ENCODE results near the gene NPAS3.

The NPAS3 gene

GRCh38 chr14:33652566-33653307, 714.1 kb downstream of the NPAS3 start:
- DNase-seq, result no peak

- DNase-seq, result no peak
These were observed 714.6 kb downstream of the NPAS3 start for GRCh38 chr14:33653308-33653695.

GRCh38 chr14:33655421-33655820, 716.7 kb downstream of the NPAS3 start:
- DNase-seq, result no peak

- no peak for DNase-seq
These were observed 718.8 kb downstream of the NPAS3 start for GRCh38 chr14:33657476-33657875.

GRCh38 chr14:33660248-33660647, 721.6 kb downstream of the NPAS3 start:
- DNase-seq, result no peak

GRCh38 chr14:33661101-33661500, 722.4 kb downstream of the NPAS3 start:
- no peak for DNase-seq

- no peak for DNase-seq
These were observed 729.4 kb downstream of the NPAS3 start for GRCh38 chr14:33668066-33668465.

- no peak for DNase-seq
These were observed 730.4 kb downstream of the NPAS3 start for GRCh38 chr14:33669111-33669510.

GRCh38 chr14:33670235-33670634, 731.6 kb downstream of the NPAS3 start:
- DNase-seq, result no peak

GRCh38 chr14:33671556-33671955, 732.9 kb downstream of the NPAS3 start:
- no peak for DNase-seq

GRCh38 chr14:33674927-33675326, 736.2 kb downstream of the NPAS3 start:
- no peak for DNase-seq

GRCh38 chr14:33675415-33676130, 736.9 kb downstream of the NPAS3 start:
- DNase-seq, result no peak

- peak; percentile 36 to 79 for DNase-seq
These were observed 737.5 kb downstream of the NPAS3 start for GRCh38 chr14:33676135-33676566.

- no peak for DNase-seq
These were observed 738.2 kb downstream of the NPAS3 start for GRCh38 chr14:33676891-33677290.

- DNase-seq, result no peak
These were observed 739.3 kb downstream of the NPAS3 start for GRCh38 chr14:33678005-33678404.

- DNase-seq, result no peak
These were observed 740.3 kb downstream of the NPAS3 start for GRCh38 chr14:33679025-33679424.

- no peak for DNase-seq
These were observed 741.0 kb downstream of the NPAS3 start for GRCh38 chr14:33679461-33680225.

- no peak for DNase-seq
These were observed 742.2 kb downstream of the NPAS3 start for GRCh38 chr14:33680873-33681272.

GRCh38 chr14:33682760-33683159, 744.1 kb downstream of the NPAS3 start:
- DNase-seq, result no peak

GRCh38 chr14:33685026-33685425, 746.3 kb downstream of the NPAS3 start:
- no peak for DNase-seq

- DNase-seq, result no peak
These were observed 747.0 kb downstream of the NPAS3 start for GRCh38 chr14:33685698-33686097.

GRCh38 chr14:33686218-33686617, 747.5 kb downstream of the NPAS3 start:
- DNase-seq, result no peak

GRCh38 chr14:33686856-33687255, 748.2 kb downstream of the NPAS3 start:
- DNase-seq, result no peak

GRCh38 chr14:33689680-33690079, 751.0 kb downstream of the NPAS3 start:
- no peak for DNase-seq
